Choroid plexus epithelial cell (primary cell): ENCODE data around the gene SCRN2.
A peak's percentile ranks its signal among the peaks of the same experiment; 100 is the strongest.

ENCODE experiments used
- DNase-seq: peaks from one replicate; pipeline ENCODE4 v3.0.0-alpha.2; 2010; ENCODE audit warnings: low read depth
- H3K4me3 ChIP-seq: 2 replicates; pipeline ENCODE4 v1.5.1; 2011; ENCODE audit warnings: low read depth, mild to moderate bottlenecking, control low read depth, low read length, moderate library complexity
- CTCF ChIP-seq: conservative IDR thresholded peaks from 2 replicates; pipeline ENCODE4 v1.5.1; 2011; ENCODE audit warnings: low read depth, mild to moderate bottlenecking, control low read depth, inconsistent platforms, low read length, moderate library complexity

Gene SCRN2

GRCh38 chr17:47844814-47845715 is 4.0 kb upstream of the SCRN2 start:
- peak; percentile 57 for TF ChIP-seq CTCF
- peak; percentile 65 for DNase-seq
- H3K4me3 ChIP-seq: no peak overlapping the region

GRCh38 chr17:47844227-47844626 is 3.2 kb upstream of the SCRN2 start:
- TF ChIP-seq CTCF: no peak
- DNase-seq: peak; percentile 91
- no peak overlapping the region for H3K4me3 ChIP-seq

- TF ChIP-seq CTCF: no peak
- no peak overlapping the region for H3K4me3 ChIP-seq
- no peak for DNase-seq
Measured at GRCh38 chr17:47843391-47843730, 2.3 kb upstream of the SCRN2 start.

GRCh38 chr17:47841488-47842291 is 617 bp upstream of the SCRN2 start:
- no peak for DNase-seq
- no peak for TF ChIP-seq CTCF
- peak overlapping the region; percentile 80 for H3K4me3 ChIP-seq

- H3K4me3 ChIP-seq: peak overlapping the region; percentile 80
- DNase-seq: no peak
- TF ChIP-seq CTCF: no peak
Measured at GRCh38 chr17:47840001-47840741, 902 bp downstream of the SCRN2 start.

GRCh38 chr17:47839071-47839470 is 2.0 kb downstream of the SCRN2 start:
- no peak overlapping the region for H3K4me3 ChIP-seq
- no peak for TF ChIP-seq CTCF
- no peak for DNase-seq
